ENCODE data around the gene CLNS1A.

CLNS1A gene

GRCh38 chr11:77650123-77650522, 12.5 kb upstream of the CLNS1A start:
- Histone ChIP-seq H3K9ac (ENCODE audit: low read length) (no peak overlapping the region), H3K36me3 (ENCODE audit: control insufficient read depth in 1 of 2, insufficient read depth in 2 of 2, low read depth in 1 of 2, low read length in 2 of 2) (no peaks in the 10 kb centered on the region), H3K4me3 (ENCODE audit: insufficient read depth in 1 of 2, low read depth in 1 of 2, low read length in 2 of 2) (no peak overlapping the region), H3K4me1 (ENCODE audit: control insufficient read depth, insufficient read depth, low read depth, low read length) (no peaks in the 10 kb centered on the region), H3K4me2 (ENCODE audit: low read length, poor library complexity, severe bottlenecking) (no peak overlapping the region), H2BK15ac (ENCODE audit: low read depth, poor library complexity, severe bottlenecking) (no peak overlapping the region), H4K8ac (ENCODE audit: low read length) (no peak overlapping the region), H3K18ac (ENCODE audit: low read depth in 1 of 2, low read length in 2 of 2) (no peak overlapping the region), H3K4ac (ENCODE audit: low read depth in 1 of 2, low read length in 2 of 2) (no peak overlapping the region), H4K91ac (ENCODE audit: low read length) (no peak overlapping the region), H2BK120ac (ENCODE audit: low read depth, low read length) (no peak overlapping the region), H3K27me3 (ENCODE audit: control insufficient read depth in 1 of 2, insufficient read depth in 1 of 2, low read length in 2 of 2) (no peaks in the 10 kb centered on the region), H3K9me3 (ENCODE audit: control insufficient read depth, low read length) (no peaks in the 10 kb centered on the region), H3K23ac (ENCODE audit: low read length in 2 of 2) (no peak overlapping the region), H2AK5ac (ENCODE audit: low read length, severe bottlenecking) (no peak overlapping the region), H2BK12ac (ENCODE audit: low read length in 2 of 2) (no peak overlapping the region), H3K79me1 (replicated peaks; ENCODE audit: low read length, poor library complexity, severe bottlenecking) (no peaks in the 10 kb centered on the region), H3K14ac (ENCODE audit: low read length in 2 of 2) (no peak overlapping the region), H2BK5ac (ENCODE audit: low read depth, low read length, poor library complexity, severe bottlenecking) (no peak overlapping the region), H2AFZ (ENCODE audit: low read depth, low read length) (no peak overlapping the region), H3K27ac (ENCODE audit: low read length, poor library complexity, severe bottlenecking) (no peak overlapping the region)
- WGBS, result 93% methylated on average over 2 of the region's 3 CpGs
- no peak for DNase-seq

- Histone ChIP-seq H2BK15ac (ENCODE audit: low read depth, poor library complexity, severe bottlenecking) (no peak overlapping the region), H3K27ac (ENCODE audit: low read length, poor library complexity, severe bottlenecking) (no peak overlapping the region), H3K9me3 (ENCODE audit: control insufficient read depth, low read length) (no peaks in the 10 kb centered on the region), H3K4ac (ENCODE audit: low read depth in 1 of 2, low read length in 2 of 2) (no peak overlapping the region), H3K4me3 (ENCODE audit: insufficient read depth in 1 of 2, low read depth in 1 of 2, low read length in 2 of 2) (no peak overlapping the region), H2AK5ac (ENCODE audit: low read length, severe bottlenecking) (no peak overlapping the region), H3K27me3 (ENCODE audit: control insufficient read depth in 1 of 2, insufficient read depth in 1 of 2, low read length in 2 of 2) (no peaks in the 10 kb centered on the region), H3K36me3 (ENCODE audit: control insufficient read depth in 1 of 2, insufficient read depth in 2 of 2, low read depth in 1 of 2, low read length in 2 of 2) (no peaks in the 10 kb centered on the region), H3K14ac (ENCODE audit: low read length in 2 of 2) (no peak overlapping the region), H3K23ac (ENCODE audit: low read length in 2 of 2) (no peak overlapping the region), H4K91ac (ENCODE audit: low read length) (no peak overlapping the region), H3K4me2 (ENCODE audit: low read length, poor library complexity, severe bottlenecking) (no peak overlapping the region), H3K4me1 (ENCODE audit: control insufficient read depth, insufficient read depth, low read depth, low read length) (no peaks in the 10 kb centered on the region), H2BK120ac (ENCODE audit: low read depth, low read length) (no peak overlapping the region), H4K8ac (ENCODE audit: low read length) (no peak overlapping the region), H2AFZ (ENCODE audit: low read depth, low read length) (no peak overlapping the region), H3K79me1 (replicated peaks; ENCODE audit: low read length, poor library complexity, severe bottlenecking) (no peaks in the 10 kb centered on the region), H3K18ac (ENCODE audit: low read depth in 1 of 2, low read length in 2 of 2) (no peak overlapping the region), H2BK5ac (ENCODE audit: low read depth, low read length, poor library complexity, severe bottlenecking) (no peak overlapping the region), H3K9ac (ENCODE audit: low read length) (no peak overlapping the region), H2BK12ac (ENCODE audit: low read length in 2 of 2) (no peak overlapping the region)
- DNase-seq, result no peak
- 87% methylated on average over 2 of the region's 3 CpGs for WGBS
These were observed 10.2 kb upstream of the CLNS1A start for GRCh38 chr11:77647654-77648305.

- no peak overlapping the region for H2BK15ac ChIP-seq (ENCODE audit: low read depth, poor library complexity, severe bottlenecking)
These were observed 7.3 kb upstream of the CLNS1A start for GRCh38 chr11:77644887-77645286.

GRCh38 chr11:77642228-77642627, 4.6 kb upstream of the CLNS1A start:
- Histone ChIP-seq H3K9me3 (ENCODE audit: control insufficient read depth, low read length) (no peaks in the 10 kb centered on the region), H3K27me3 (ENCODE audit: control insufficient read depth in 1 of 2, insufficient read depth in 1 of 2, low read length in 2 of 2) (no peaks in the 10 kb centered on the region), H2AFZ (ENCODE audit: low read depth, low read length) (no peak overlapping the region), H3K14ac (ENCODE audit: low read length in 2 of 2) (no peak overlapping the region), H3K4me2 (ENCODE audit: low read length, poor library complexity, severe bottlenecking) (no peak overlapping the region), H3K23ac (ENCODE audit: low read length in 2 of 2) (no peak overlapping the region), H3K4me1 (ENCODE audit: control insufficient read depth, insufficient read depth, low read depth, low read length) (no peaks in the 10 kb centered on the region), H2AK5ac (ENCODE audit: low read length, severe bottlenecking) (no peak overlapping the region), H3K36me3 (ENCODE audit: control insufficient read depth in 1 of 2, insufficient read depth in 2 of 2, low read depth in 1 of 2, low read length in 2 of 2) (no peaks in the 10 kb centered on the region), H2BK120ac (ENCODE audit: low read depth, low read length) (no peak overlapping the region), H3K4ac (ENCODE audit: low read depth in 1 of 2, low read length in 2 of 2) (no peak overlapping the region), H3K18ac (ENCODE audit: low read depth in 1 of 2, low read length in 2 of 2) (no peak overlapping the region), H3K79me1 (replicated peaks; ENCODE audit: low read length, poor library complexity, severe bottlenecking) (no peaks in the 10 kb centered on the region), H2BK15ac (ENCODE audit: low read depth, poor library complexity, severe bottlenecking) (no peak overlapping the region), H4K8ac (ENCODE audit: low read length) (no peak overlapping the region), H3K9ac (ENCODE audit: low read length) (no peak overlapping the region), H4K91ac (ENCODE audit: low read length) (no peak overlapping the region), H3K27ac (ENCODE audit: low read length, poor library complexity, severe bottlenecking) (no peak overlapping the region), H3K4me3 (ENCODE audit: insufficient read depth in 1 of 2, low read depth in 1 of 2, low read length in 2 of 2) (no peak overlapping the region), H2BK5ac (ENCODE audit: low read depth, low read length, poor library complexity, severe bottlenecking) (no peak overlapping the region), H2BK12ac (ENCODE audit: low read length in 2 of 2) (no peak overlapping the region)
- DNase-seq, result no peak
- WGBS, result 98% methylated on average over 2 of the region's 2 CpGs

More at GRCh38 chr11:77644887-77645286, 7.3 kb upstream of the CLNS1A start:
- Histone ChIP-seq H4K8ac (ENCODE audit: low read length) (no peak overlapping the region), H3K4me2 (ENCODE audit: low read length, poor library complexity, severe bottlenecking) (no peak overlapping the region), H2BK12ac (ENCODE audit: low read length in 2 of 2) (no peak overlapping the region), H3K9ac (ENCODE audit: low read length) (no peak overlapping the region), H3K79me1 (replicated peaks; ENCODE audit: low read length, poor library complexity, severe bottlenecking) (no peaks in the 10 kb centered on the region), H3K9me3 (ENCODE audit: control insufficient read depth, low read length) (no peaks in the 10 kb centered on the region), H3K18ac (ENCODE audit: low read depth in 1 of 2, low read length in 2 of 2) (no peak overlapping the region), H3K27me3 (ENCODE audit: control insufficient read depth in 1 of 2, insufficient read depth in 1 of 2, low read length in 2 of 2) (no peaks in the 10 kb centered on the region), H2BK120ac (ENCODE audit: low read depth, low read length) (no peak overlapping the region), H3K4me3 (ENCODE audit: insufficient read depth in 1 of 2, low read depth in 1 of 2, low read length in 2 of 2) (no peak overlapping the region), H3K4ac (ENCODE audit: low read depth in 1 of 2, low read length in 2 of 2) (no peak overlapping the region), H3K27ac (ENCODE audit: low read length, poor library complexity, severe bottlenecking) (no peak overlapping the region), H2BK5ac (ENCODE audit: low read depth, low read length, poor library complexity, severe bottlenecking) (no peak overlapping the region), H3K14ac (ENCODE audit: low read length in 2 of 2) (no peak overlapping the region), H4K91ac (ENCODE audit: low read length) (no peak overlapping the region), H2AFZ (ENCODE audit: low read depth, low read length) (no peak overlapping the region), H3K23ac (ENCODE audit: low read length in 2 of 2) (no peak overlapping the region), H3K36me3 (ENCODE audit: control insufficient read depth in 1 of 2, insufficient read depth in 2 of 2, low read depth in 1 of 2, low read length in 2 of 2) (no peaks in the 10 kb centered on the region), H3K4me1 (ENCODE audit: control insufficient read depth, insufficient read depth, low read depth, low read length) (no peaks in the 10 kb centered on the region), H2AK5ac (ENCODE audit: low read length, severe bottlenecking) (no peak overlapping the region)
- DNase-seq, result no peak
- 96% methylated on average over 1 of the region's 1 CpG for WGBS
